Esophagus muscularis mucosa (tissue), 4 donors: ENCODE results near the gene RAB11A.

Experiments
- CTCF ChIP-seq, 3 experiments: fragments of 200-600 bp in 2 of 3; fragments of 450-650 bp in 1 of 3; sonication (generic) in 2 of 3; IDR thresholded peaks; one replicate each; pipeline ENCODE4 v1.5.1; 2017 to 2019; ENCODE audit warnings: antibody characterized with exemption in 3 of 3, mild to moderate bottlenecking in 2 of 3, moderate library complexity in 1 of 3
- EP300 ChIP-seq: sonication (generic); formaldehyde crosslinking; IDR thresholded peaks from one replicate; pipeline ENCODE4 v1.6.1; 2017; ENCODE audit warnings: antibody characterized with exemption
- POLR2A ChIP-seq: fragments of 450-650 bp; IDR thresholded peaks from one replicate; pipeline ENCODE4 v1.6.1; 2017; ENCODE audit warnings: antibody characterized with exemption, moderate library complexity, mild to moderate bottlenecking, low read depth
- POLR2AphosphoS5 ChIP-seq, 2 donors: sonication (generic); formaldehyde crosslinking; IDR thresholded peaks; one replicate each; pipeline ENCODE4 v1.6.1; 2017; ENCODE audit warnings: antibody characterized with exemption in 2 of 2

DNA sequence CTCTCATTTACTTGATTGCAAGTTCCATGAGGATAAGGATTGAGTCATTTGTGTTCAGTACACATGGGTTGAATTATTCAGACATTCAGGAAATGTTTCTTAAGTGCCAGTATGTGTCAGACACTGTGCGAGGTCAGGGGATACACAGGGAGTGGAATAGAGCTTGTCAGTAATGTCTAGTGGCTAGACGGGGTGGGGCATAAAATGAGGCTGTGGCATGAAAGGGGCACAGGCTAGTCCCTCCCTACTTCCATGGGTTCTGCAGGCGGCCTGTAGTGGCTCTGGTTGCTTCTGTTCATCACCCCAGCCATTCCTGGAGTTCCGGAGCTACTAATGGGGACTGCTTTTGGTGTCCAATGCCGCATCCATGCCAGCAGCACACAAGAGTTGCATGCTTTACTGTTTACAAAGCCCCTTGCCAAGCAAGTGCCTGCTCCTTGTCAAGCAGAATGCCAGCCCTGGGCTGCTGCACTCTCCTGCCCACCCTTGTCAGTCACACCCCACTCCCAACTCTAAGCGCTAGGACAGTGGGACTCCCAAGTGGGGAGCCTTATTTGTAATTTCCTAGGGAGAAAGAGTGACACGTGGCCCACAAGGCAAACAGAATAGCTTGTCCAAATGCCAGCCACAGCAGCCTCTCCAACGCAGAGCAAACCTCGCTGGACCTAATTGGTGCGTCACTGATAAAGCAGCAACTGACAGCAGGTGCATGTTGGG, 70.8 kb downstream of the RAB11A start:
- TF ChIP-seq CTCF (IDR thresholded peaks at IDR 0.05) (no peak), POLR2AphosphoS5 (IDR thresholded peaks at IDR 0.05) (no peak), POLR2A (no peak), EP300 (no peak)
